Endothelial cell of umbilical vein (primary cell): ENCODE measurements around the gene AQP9. TPM values are rescaled to one million over a fixed set of nuclear protein-coding genes. Genes with fewer than 3 reads are reported as not detected.

Source experiments
- BruUV-seq: library from RNA; stranded (reverse); fragments of 400-500 nt; replicated peaks from 2 replicates; lab custom pipeline; 2021; lab: Mats Ljungman, UMichigan
- CTCF ChIA-PET: fragments of 300-600, 350-600 bp; sonication (Branson Sonifier 250); formaldehyde crosslinking; loops from one replicate; lab custom pipeline; 2021; ENCODE audit warnings: antibody characterized with exemption, inconsistent platforms; lab: Charles Lee
- POLR2A ChIA-PET: fragments of 300-600, 350-600 bp; sonication (Branson Sonifier 250); formaldehyde crosslinking; loops from one replicate; lab custom pipeline; 2021; ENCODE audit warnings: antibody characterized with exemption, inconsistent platforms; lab: Charles Lee
- DNase-seq: peaks from one replicate; pipeline ENCODE4 v3.0.0-alpha.2; 2011; ENCODE audit warnings: low read depth, low spot score
- FAIRE-seq: peaks from 2 replicates; lab custom pipeline; 2011; peaks lifted over from hg19 to GRCh38; lab: Jason Lieb, UNC
- H2AFZ ChIP-seq: 2 replicates; pipeline ENCODE4 v1.6.0; 2012; ENCODE audit warnings: low read depth, low read length, control low read depth, inconsistent platforms
- H3K27ac ChIP-seq: 2 replicates; pipeline ENCODE4 v1.5.1; 2011; ENCODE audit warnings: low read depth, mild to moderate bottlenecking, control low read depth, low read length, moderate library complexity; ENCODE audit not compliant: insufficient read depth
- H3K27me3 ChIP-seq, 2 experiments: 2 replicates each; pipeline versions ENCODE4 v1.6.0 to v1.6.1; 2011; ENCODE audit warnings: low read length in 2 of 2, mixed read lengths in 1 of 2; ENCODE audit not compliant: control insufficient read depth in 2 of 2, insufficient read depth in 2 of 2
- H3K36me3 ChIP-seq, 2 experiments: 2 replicates in 1 of 2; 3 replicates in 1 of 2; pipeline ENCODE4 v1.5.1; 2011; ENCODE audit warnings: low read length in 2 of 2, mild to moderate bottlenecking in 1 of 2, moderate library complexity in 1 of 2; ENCODE audit not compliant: control insufficient read depth in 2 of 2, insufficient read depth in 2 of 2; ENCODE audit errors: extremely low read depth in 1 of 2
- H3K4me1 ChIP-seq: 3 replicates; pipeline ENCODE4 v1.5.1; 2011; ENCODE audit warnings: mild to moderate bottlenecking, low read length; ENCODE audit not compliant: control insufficient read depth, insufficient read depth; ENCODE audit errors: extremely low read depth
- H3K4me2 ChIP-seq: 2 replicates; pipeline ENCODE4 v1.6.1; 2011; ENCODE audit warnings: low read length, control low read depth, mixed read lengths; ENCODE audit not compliant: insufficient read depth
- H3K4me3 ChIP-seq, 3 experiments: fragments of 200-600 bp in 1 of 3; sonication (generic), shearing (Covaris generic) in 1 of 3; replicated peaks in 1 of 3; 2 replicates each; pipeline ENCODE4 v1.5.1; 2011 to 2016; ENCODE audit warnings: control low read depth in 3 of 3, low read length in 3 of 3, mild to moderate bottlenecking in 2 of 3, inconsistent platforms in 1 of 3, low read depth in 1 of 3, moderate library complexity in 1 of 3; ENCODE audit not compliant: insufficient read depth in 1 of 3
- H3K79me2 ChIP-seq: 2 replicates; pipeline ENCODE4 v1.6.0; 2012; ENCODE audit warnings: low read length, inconsistent platforms; ENCODE audit not compliant: control insufficient read depth, insufficient read depth
- H3K9ac ChIP-seq: replicated peaks from 2 replicates; pipeline ENCODE3; 2011; ENCODE audit warnings: low read length, control low read depth; ENCODE audit not compliant: insufficient read depth; ENCODE audit errors: extremely low read depth
- H3K9me1 ChIP-seq: replicated peaks from 3 replicates; pipeline ENCODE4 v1.6.0; 2011; ENCODE audit warnings: mild to moderate bottlenecking, low read length; ENCODE audit not compliant: control insufficient read depth, insufficient read depth; ENCODE audit errors: extremely low read depth
- H3K9me3 ChIP-seq: replicated peaks from 2 replicates; pipeline ENCODE4 v1.5.1; 2012; ENCODE audit warnings: low read length, inconsistent platforms; ENCODE audit not compliant: control insufficient read depth, insufficient read depth
- H4K20me1 ChIP-seq: replicated peaks from 2 replicates; pipeline ENCODE3; 2011; ENCODE audit warnings: mild to moderate bottlenecking, low read length; ENCODE audit not compliant: control insufficient read depth, insufficient read depth; ENCODE audit errors: extremely low read depth
- CTCF ChIP-seq, 2 donors: IDR thresholded peaks; 1 replicate in 1 of 2; 2 replicates in 1 of 2; pipeline ENCODE4 v1.5.1; 2011; ENCODE audit warnings: low read length in 2 of 2, mild to moderate bottlenecking in 2 of 2, moderate library complexity in 2 of 2, control low read depth in 1 of 2, inconsistent platforms in 1 of 2, low read depth in 1 of 2; ENCODE audit not compliant: insufficient read depth in 1 of 2; ENCODE audit errors: extremely low read depth in 1 of 2
- EZH2 ChIP-seq: IDR thresholded peaks from 2 replicates; pipeline ENCODE4 v1.6.1; 2012; ENCODE audit warnings: borderline replicate concordance, low read depth, mild to moderate bottlenecking, moderate library complexity, low read length, inconsistent platforms; ENCODE audit not compliant: severe bottlenecking
- FOS ChIP-seq: IDR thresholded peaks from 2 replicates; pipeline ENCODE4 v1.6.1; 2011; ENCODE audit warnings: mild to moderate bottlenecking, low read length, moderate library complexity, borderline replicate concordance; ENCODE audit not compliant: insufficient read depth
- GATA2 ChIP-seq: IDR thresholded peaks from 2 replicates; pipeline ENCODE4 v1.7.0; 2011; ENCODE audit warnings: low read depth, mild to moderate bottlenecking, moderate library complexity, mixed read lengths, low read length; ENCODE audit not compliant: insufficient read length, insufficient read depth
- JUN ChIP-seq: IDR thresholded peaks from 2 replicates; pipeline ENCODE4 v1.6.1; 2011; ENCODE audit warnings: borderline replicate concordance, low read depth; ENCODE audit not compliant: insufficient read length, insufficient read depth
- MAX ChIP-seq: IDR thresholded peaks from 2 replicates; pipeline ENCODE4 v1.6.1; 2011; ENCODE audit not compliant: insufficient read depth, insufficient read length
- MYC ChIP-seq: IDR thresholded peaks from one replicate; pipeline ENCODE4 v1.6.1; 2011; ENCODE audit warnings: mild to moderate bottlenecking, low read depth, low read length
- POLR2A ChIP-seq: IDR thresholded peaks from 2 replicates; pipeline ENCODE4 v1.6.1; 2012; ENCODE audit warnings: low read depth, mild to moderate bottlenecking, control low read depth, low read length
- POLR2AphosphoS5 ChIP-seq: IDR thresholded peaks from 2 replicates; pipeline ENCODE4 v1.6.1; 2012; ENCODE audit warnings: low read depth, mild to moderate bottlenecking, control low read depth, low read length, moderate library complexity; ENCODE audit not compliant: insufficient read depth
- dilution Hi-C: fragments of 300-500 bp; cut with MboI; formaldehyde crosslinking; loops from one replicate; pipeline ENCODE4 v1.15.0; 2019; ENCODE audit warnings: low sequenced_read_pairs; ENCODE audit not compliant: extremely low pct_ligation_motif_present
- intact Hi-C: fragments of 100-400 bp; cut with micrococcal nuclease; formaldehyde crosslinking; loops from one replicate; pipeline ENCODE4 v1.10.0; 2022
- polyA plus RNA-seq, 4 experiments: library from polyadenylated mRNA; depleted of rRNA in 3 of 4; stranded (reverse) in 3 of 4; unstranded in 1 of 4; fragments of >200 nt; gene quantifications; 2 replicates each; pipeline versions ENCODE4 v1.2.1 to v1.2.3, GENCODE V29; 2011 to 2012; ENCODE audit warnings: missing spikeins in 1 of 4
- total RNA-seq: library from RNA; stranded (reverse); gene quantifications from 2 replicates; pipeline ENCODE4 v1.2.3, GENCODE V29; 2021

The AQP9 gene
- total and polyA plus RNA-seq, 2 donors (not counting 3 experiments of a cell fraction or from before 2014, with no cell fraction given), result not detected

- no peaks in the 10 kb centered on the region for H3K9me1 ChIP-seq
- H3K9me3 ChIP-seq, result no peaks in the 10 kb centered on the region
- no peaks in the 10 kb centered on the region for H3K27me3 ChIP-seq
- H2AFZ ChIP-seq, result no peak overlapping the region
- FAIRE-seq (no peak), DNase-seq (no peak)
- no peaks in the 10 kb centered on the region for H3K79me2 ChIP-seq
- H4K20me1 ChIP-seq, result no peaks in the 10 kb centered on the region
- TF ChIP-seq EZH2 (no peak), MYC (no peak), GATA2 (no peak), POLR2A (no peak), JUN (no peak), POLR2AphosphoS5 (no peak), MAX (no peak), CTCF (IDR thresholded peaks at IDR 0.05; ENCODE audit: extremely low read depth in 1 of 2, insufficient read depth in 1 of 2, low read depth in 1 of 2, low read length in 2 of 2) (no peak), FOS (no peak)
- dilution Hi-C loops, result no loop called here
- no TSS peak for BruUV-seq
- no peaks in the 10 kb centered on the region for H3K36me3 ChIP-seq
- H3K9ac ChIP-seq, result no peak overlapping the region
- ChIA-PET POLR2A (no interaction called here), CTCF (no interaction called here)
- H3K4me3 ChIP-seq, result no peak overlapping the region
- no peak overlapping the region for H3K4me2 ChIP-seq
- intact Hi-C loops, result no loop called here
- H3K27ac ChIP-seq, result no peak overlapping the region
- no peaks in the 10 kb centered on the region for H3K4me1 ChIP-seq
Observed at GRCh38 chr15:58154769-58155168, 16.6 kb downstream of the AQP9 start.
